Ovary (tissue), 9 donors: ENCODE measurements around the gene ARMC7. TPM values are rescaled to one million over a fixed set of nuclear protein-coding genes. Genes with fewer than 3 reads are reported as not detected.

Experiments
- DNase-seq, 5 donors: peaks; one replicate each; pipeline ENCODE4 v3.0.0-alpha.2; 2019 to 2020
- H3K27ac ChIP-seq, 2 donors: fragments of 200-600 bp; one replicate each; pipeline versions ENCODE4 v1.5.1 to v1.8.0; 2019 to 2022
- H3K27me3 ChIP-seq: fragments of 200-600 bp; one replicate; pipeline ENCODE4 v1.8.0; 2022
- H3K36me3 ChIP-seq: fragments of 200-600 bp; sonication (generic); one replicate; pipeline ENCODE4 v1.5.1; 2019
- H3K4me1 ChIP-seq: one replicate; pipeline ENCODE4 v1.8.1; 2013; ENCODE audit warnings: mild to moderate bottlenecking, moderate library complexity; ENCODE audit not compliant: insufficient read depth
- H3K4me3 ChIP-seq: fragments of 200-600 bp; sonication (generic); one replicate; pipeline ENCODE4 v1.5.1; 2017
- H3K9me3 ChIP-seq, 2 donors: fragments of 200-600 bp in 1 of 2; sonication (generic) in 1 of 2; one replicate each; pipeline versions ENCODE4 v1.5.1 to v1.8.1; 2013 to 2019; ENCODE audit warnings: mild to moderate bottlenecking in 1 of 2, moderate library complexity in 1 of 2
- EP300 ChIP-seq: sonication (generic); formaldehyde crosslinking; IDR thresholded peaks from one replicate; pipeline ENCODE4 v1.6.1; 2017; ENCODE audit warnings: antibody characterized with exemption
- POLR2A ChIP-seq: fragments of 450-650 bp; IDR thresholded peaks from one replicate; pipeline ENCODE4 v1.6.1; 2017; ENCODE audit warnings: antibody characterized with exemption, mild to moderate bottlenecking, moderate library complexity
- WGBS, 3 donors: extraction: QIAGEN DNeasy Blood & Tissue Kit in 1 of 3; methylation state at CpG; one replicate each; pipeline versions ENCODE4 v1.1.5 to v1.1.7; 2013 to 2017; 5-methylcytosine and 5-hydroxymethylcytosine counted together
- intact Hi-C, 4 donors: fragments of 100-400 bp; cut with DNase I; formaldehyde crosslinking; loops; one replicate each; pipeline versions ENCODE4 v1.11.0 to v1.15.1; 2022 to 2023
- polyA plus RNA-seq, 2 donors: library from polyadenylated mRNA; stranded (reverse); fragments of 200-250 nt in 1 of 2; fragments of 350-450 nt in 1 of 2; fragmentation: Illumina TruSeq in 1 of 2; extraction: RNeasy Lipid Tissue Mini Kit (QIAGEN cat#74804) in 1 of 2; gene quantifications; one replicate each; pipeline ENCODE4 v1.2.3, GENCODE V29; 2013 to 2014
- total RNA-seq, 7 donors: library from RNA; depleted of rRNA in 2 of 7; stranded (reverse); fragments of >200 nt in 2 of 7; fragmentation: NEBNext Ultra II Directional in 3 of 7; extraction: Animal tissue kit (Norgen Biotek cat#: 25700) in 3 of 7; gene quantifications; one replicate each; pipeline versions ENCODE4 v1.1.0 to v1.2.4, GENCODE V29; 2016 to 2023
- TF ChIP-seq, protein P1 (sequence below), 3 donors: fragments of 450-650 bp in 2 of 3; fragments of 200-600 bp in 1 of 3; IDR thresholded peaks; one replicate each; pipeline versions ENCODE4 v1.5.1 to v1.8.0; 2016 to 2022; ENCODE audit warnings: antibody characterized with exemption in 3 of 3, mild to moderate bottlenecking in 1 of 3
- donor health status: DM: no; HTN: no; CAD: no; lungs with moderate emphysema.
- donor health status: DM: no; HTN: no; CAD: no.
- donor health status: Bipolar disorder and iron deficiency.
- donor health status: DM: yes; HTN: yes; CAD: no.
- donor health status: DM: no; HTN: no; CAD: no.
- donor health status: DM: yes; HTN: yes; CAD: no.

Gene ARMC7
- total and polyA plus RNA-seq, 9 donors: 4.6 to 10.5 (median 5.7) TPM

DNA sequence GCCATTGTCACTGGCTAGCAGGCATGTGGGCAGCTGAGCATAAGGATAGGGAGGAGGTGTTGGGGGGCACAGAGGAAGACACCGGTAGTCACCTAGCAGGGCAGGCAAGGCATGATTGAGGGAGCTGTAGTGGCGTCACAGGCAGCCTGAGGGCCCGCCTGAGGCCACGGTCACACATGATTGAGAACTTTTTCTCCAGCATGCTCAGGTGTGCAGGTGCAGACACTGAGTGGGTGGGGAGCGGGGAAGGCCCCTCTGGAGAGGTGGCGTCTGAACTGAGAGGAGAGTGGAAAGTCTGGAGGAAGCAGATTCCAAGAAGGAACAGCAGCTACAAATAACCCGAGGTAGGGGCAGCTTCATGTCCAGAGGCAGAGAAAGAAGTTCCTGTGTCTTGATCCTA, 10.9 kb upstream of the ARMC7 start:
- no peak for TF ChIP-seq POLR2A
- TF ChIP-seq, protein P1, sequence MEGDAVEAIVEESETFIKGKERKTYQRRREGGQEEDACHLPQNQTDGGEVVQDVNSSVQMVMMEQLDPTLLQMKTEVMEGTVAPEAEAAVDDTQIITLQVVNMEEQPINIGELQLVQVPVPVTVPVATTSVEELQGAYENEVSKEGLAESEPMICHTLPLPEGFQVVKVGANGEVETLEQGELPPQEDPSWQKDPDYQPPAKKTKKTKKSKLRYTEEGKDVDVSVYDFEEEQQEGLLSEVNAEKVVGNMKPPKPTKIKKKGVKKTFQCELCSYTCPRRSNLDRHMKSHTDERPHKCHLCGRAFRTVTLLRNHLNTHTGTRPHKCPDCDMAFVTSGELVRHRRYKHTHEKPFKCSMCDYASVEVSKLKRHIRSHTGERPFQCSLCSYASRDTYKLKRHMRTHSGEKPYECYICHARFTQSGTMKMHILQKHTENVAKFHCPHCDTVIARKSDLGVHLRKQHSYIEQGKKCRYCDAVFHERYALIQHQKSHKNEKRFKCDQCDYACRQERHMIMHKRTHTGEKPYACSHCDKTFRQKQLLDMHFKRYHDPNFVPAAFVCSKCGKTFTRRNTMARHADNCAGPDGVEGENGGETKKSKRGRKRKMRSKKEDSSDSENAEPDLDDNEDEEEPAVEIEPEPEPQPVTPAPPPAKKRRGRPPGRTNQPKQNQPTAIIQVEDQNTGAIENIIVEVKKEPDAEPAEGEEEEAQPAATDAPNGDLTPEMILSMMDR (IDR thresholded peaks at IDR 0.05): no peak
- TF ChIP-seq EP300: no peak
- Histone ChIP-seq H3K4me1 (no peaks in the 10 kb centered on the region), H3K36me3 (no peaks in the 10 kb centered on the region), H3K27me3 (no peaks in the 10 kb centered on the region), H3K4me3 (no peak overlapping the region), H3K9me3 (no peaks in the 10 kb centered on the region), H3K27ac (no peak overlapping the region)
- 87 to 94% (median 91%) methylated on average over 7 of the region's 7 CpGs for WGBS, 3 donors
- DNase-seq: no peak
- intact Hi-C loops: no loop called here

DNA sequence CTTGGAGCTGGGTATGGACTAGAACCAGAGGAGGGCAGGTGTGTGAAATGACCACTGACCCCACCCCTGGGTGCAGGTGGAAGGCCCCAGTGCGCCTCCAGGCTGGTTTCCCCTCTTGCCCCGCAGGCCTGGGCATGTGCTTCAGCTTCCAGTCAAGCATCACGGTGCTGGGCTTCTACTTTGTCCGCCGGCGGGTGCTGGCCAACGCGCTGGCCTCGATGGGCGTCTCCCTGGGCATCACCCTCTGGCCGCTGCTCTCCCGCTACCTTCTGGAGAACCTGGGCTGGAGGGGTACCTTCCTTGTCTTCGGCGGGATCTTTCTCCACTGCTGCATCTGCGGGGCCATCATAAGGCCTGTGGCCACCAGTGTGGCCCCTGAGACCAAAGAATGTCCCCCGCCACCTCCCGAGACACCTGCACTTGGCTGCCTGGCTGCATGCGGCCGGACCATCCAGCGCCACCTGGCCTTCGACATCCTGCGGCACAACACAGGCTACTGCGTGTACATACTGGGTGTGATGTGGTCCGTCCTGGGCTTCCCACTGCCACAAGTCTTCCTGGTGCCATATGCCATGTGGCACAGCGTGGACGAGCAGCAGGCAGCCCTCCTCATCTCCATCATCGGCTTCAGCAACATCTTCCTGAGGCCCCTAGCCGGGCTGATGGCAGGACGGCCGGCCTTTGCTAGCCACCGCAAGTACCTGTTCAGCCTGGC, 9.7 kb upstream of the ARMC7 start:
- Histone ChIP-seq H3K4me1 (no peaks in the 10 kb centered on the region), H3K4me3 (no peak overlapping the region), H3K27me3 (no peaks in the 10 kb centered on the region), H3K27ac (no peak overlapping the region), H3K9me3 (no peaks in the 10 kb centered on the region), H3K36me3 (no peaks in the 10 kb centered on the region)
- TF ChIP-seq, protein P1 (IDR thresholded peaks at IDR 0.05): no peak
- no peak for TF ChIP-seq POLR2A
- no peak for TF ChIP-seq EP300
- WGBS, 3 donors: 95 to 96% (median 96%) methylated on average over 15 to 31 of the region's 31 CpGs
- no peak for DNase-seq
- intact Hi-C loops: no loop called here

DNA sequence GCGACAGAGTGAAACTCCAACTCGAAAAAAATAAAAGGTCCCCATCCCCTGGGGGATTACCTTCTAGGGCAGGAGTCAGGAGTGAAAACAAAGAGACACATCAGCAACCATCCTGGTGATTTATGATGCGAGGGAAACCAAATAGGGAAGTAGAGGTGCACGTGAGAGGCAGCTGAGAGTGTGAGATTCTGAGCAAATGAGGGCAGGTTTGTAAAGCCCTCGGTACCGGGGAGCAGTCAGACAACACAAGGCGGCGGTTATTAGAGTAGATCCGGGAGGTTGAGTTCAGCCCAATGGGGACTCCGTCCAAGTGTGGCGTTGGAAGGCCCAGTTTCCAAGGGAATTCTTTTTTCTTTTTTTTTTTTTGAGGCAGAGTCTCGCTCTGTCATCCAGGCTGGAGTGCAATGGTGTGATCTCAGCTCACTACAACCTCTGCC, 7.4 kb upstream of the ARMC7 start:
- no peak for DNase-seq
- Histone ChIP-seq H3K9me3 (no peaks in the 10 kb centered on the region), H3K4me3 (no peak overlapping the region), H3K27me3 (no peaks in the 10 kb centered on the region), H3K27ac (no peak overlapping the region), H3K36me3 (no peaks in the 10 kb centered on the region), H3K4me1 (no peaks in the 10 kb centered on the region)
- no peak for TF ChIP-seq EP300
- no peak for TF ChIP-seq POLR2A
- TF ChIP-seq, protein P1 (IDR thresholded peaks at IDR 0.05): no peak
- WGBS, 3 donors: 61 to 76% (median 73%) methylated on average over 12 of the region's 12 CpGs
- intact Hi-C loops: no loop called here

DNA sequence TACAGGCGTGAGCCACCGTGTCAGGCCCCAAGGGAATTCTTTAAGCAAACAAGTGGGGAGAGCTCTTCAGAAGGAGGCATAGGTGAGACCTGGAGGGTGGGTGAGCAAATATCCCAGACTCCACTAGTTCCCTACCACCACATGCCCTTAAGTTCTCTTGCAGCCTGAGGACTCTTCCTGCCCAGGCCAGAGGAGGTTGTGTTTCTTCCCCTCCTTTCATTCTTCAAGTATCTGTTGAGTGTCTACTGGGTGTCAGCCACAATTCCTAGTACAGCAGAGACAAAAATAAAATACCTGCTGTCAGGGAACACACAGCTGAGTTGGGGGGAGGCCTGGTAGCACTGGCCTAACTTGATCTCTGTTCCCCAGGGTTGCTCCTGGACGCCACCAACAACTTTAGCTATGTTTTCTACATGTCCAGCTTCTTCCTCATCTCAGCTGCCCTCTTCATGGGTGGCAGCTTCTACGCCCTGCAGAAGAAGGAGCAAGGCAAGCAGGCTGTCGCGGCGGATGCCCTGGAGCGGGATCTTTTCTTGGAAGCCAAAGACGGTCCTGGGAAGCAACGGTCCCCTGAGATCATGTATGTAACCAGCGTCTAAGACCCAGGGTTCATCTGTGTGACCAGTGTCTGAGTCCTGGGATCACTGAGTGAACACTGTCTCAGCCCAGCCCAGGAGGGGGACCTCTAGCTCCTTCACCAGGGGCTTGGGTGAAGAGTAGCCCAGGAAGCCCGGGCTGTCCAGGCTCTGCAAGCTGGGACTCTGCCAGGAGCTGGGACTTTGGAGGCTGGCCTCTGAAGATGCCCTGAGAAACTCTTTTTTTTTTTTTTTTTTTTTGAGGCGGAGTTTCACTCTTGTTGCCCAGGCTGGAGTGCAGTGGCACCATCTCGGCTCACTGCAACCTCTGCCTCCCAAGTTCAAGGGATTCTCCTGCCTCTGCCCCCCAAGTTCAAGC, 5.9 kb upstream of the ARMC7 start:
- WGBS, 3 donors: 85 to 88% (median 88%) methylated on average over 14 of the region's 14 CpGs
- DNase-seq: no peak
- H3K27me3 ChIP-seq: no peaks in the 10 kb centered on the region
- no peaks in the 10 kb centered on the region for H3K36me3 ChIP-seq
- H3K4me3 ChIP-seq: no peak overlapping the region
- H3K9me3 ChIP-seq: no peaks in the 10 kb centered on the region
- no peak overlapping the region for H3K27ac ChIP-seq
- TF ChIP-seq, protein P1 (IDR thresholded peaks at IDR 0.05): no peak
- TF ChIP-seq POLR2A (no peak), EP300 (no peak)
- intact Hi-C loops: no loop called here
- no peaks in the 10 kb centered on the region for H3K4me1 ChIP-seq
